ENCODE measurements around the gene USP5. TPM values are rescaled to one million over a fixed set of nuclear protein-coding genes. Genes with fewer than 3 reads are reported as not detected.

Gene USP5
- total and polyA plus RNA-seq, 2 of the 8 experiments (the other 6 are each of a cell fraction or from before 2014, with no cell fraction given): 66.5 to 148 TPM

DNA sequence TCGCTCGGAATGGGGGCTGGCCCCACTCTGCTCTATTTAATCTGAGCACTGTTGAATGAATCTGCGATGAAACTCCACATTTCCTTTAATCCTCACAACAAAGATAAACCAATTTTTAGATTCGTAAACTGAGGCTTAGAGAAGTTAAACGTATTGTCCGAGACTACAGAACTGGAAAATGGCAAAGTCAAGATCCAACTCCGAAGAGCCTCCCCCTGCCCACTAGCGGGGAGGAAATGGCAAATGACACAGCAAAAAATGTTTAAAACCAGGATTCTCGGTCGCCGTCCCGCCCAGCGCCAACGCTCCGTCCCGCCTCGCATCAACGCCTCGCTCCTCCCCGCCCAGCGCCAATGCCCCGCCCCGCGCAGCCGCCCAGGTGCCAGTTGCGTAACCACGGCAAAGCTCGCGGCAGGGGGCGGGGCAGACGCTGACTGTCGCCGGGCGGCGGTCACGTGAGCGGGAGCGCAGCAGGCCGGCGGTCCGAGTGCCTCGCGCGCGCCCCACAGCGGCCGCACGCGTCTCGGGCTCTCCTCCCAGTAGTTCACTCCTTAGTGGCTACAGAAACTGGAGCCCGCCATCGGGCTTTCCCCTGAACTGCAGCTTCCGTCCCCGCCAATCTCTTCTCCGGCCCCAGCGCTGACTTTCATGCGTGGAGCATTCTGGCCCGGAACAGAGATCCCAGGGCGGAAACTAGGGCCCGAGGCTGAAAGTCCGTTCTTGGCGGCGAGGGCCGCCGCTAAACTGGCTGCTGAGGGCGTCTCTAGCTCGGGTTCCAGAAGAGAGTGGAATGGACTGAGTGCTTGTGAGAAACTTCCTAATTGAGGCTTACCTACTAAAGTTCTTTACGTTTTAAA is 39.1 kb downstream of the USP5 start (continued):
- TF ChIP-seq TEAD4 (IDR thresholded peaks at IDR 0.05; ENCODE audit: low read depth, low read length) (peak; percentile 39; the same call in 1 of the 2 replicates), NRF1 (IDR thresholded peaks at IDR 0.05; ENCODE audit: low read depth, low read length) (peak; percentile 46), RXRA (IDR thresholded peaks at IDR 0.05; ENCODE audit: insufficient read depth, low read depth, low read length) (no peak), POU5F1 (IDR thresholded peaks at IDR 0.05; ENCODE audit: low read depth, low read length) (no peak), PHF8 (conservative IDR thresholded peaks at IDR 0.05; ENCODE audit: low read depth, low read length) (peak; percentile 38; the same call in 1 of the 2 replicates), SAP30 (IDR thresholded peaks at IDR 0.05; ENCODE audit: insufficient read depth, insufficient replicate concordance, low read length) (no peak), BACH1 (IDR thresholded peaks at IDR 0.05; ENCODE audit: low read length) (peak; percentile 95), JUN (IDR thresholded peaks at IDR 0.05; ENCODE audit: low read depth, low read length) (no peak), TAF7 (optimal IDR thresholded peaks at IDR 0.05; ENCODE audit: borderline replicate concordance, low read depth, low read length) (peak; percentile 82), RBBP5 (IDR thresholded peaks at IDR 0.05; ENCODE audit: borderline replicate concordance, low read depth, low read length) (peak; percentile 35; the same call in 1 of the 2 replicates), CEBPB (IDR thresholded peaks at IDR 0.05; ENCODE audit: low read depth, low read length) (peak; percentile 100), KDM5A (IDR thresholded peaks at IDR 0.05; ENCODE audit: low read length) (no peak), ZNF274 (IDR thresholded peaks at IDR 0.05; ENCODE audit: borderline replicate concordance, extremely low read depth, low read length) (no peak), BCL11A (IDR thresholded peaks at IDR 0.05; ENCODE audit: low read depth in 2 of 2, low read length in 2 of 2) (no peak), SRF (IDR thresholded peaks at IDR 0.05; ENCODE audit: low read depth, low read length) (no peak), CBX5 (IDR thresholded peaks at IDR 0.05; ENCODE audit: low read depth, low read length) (no peak), TBP (IDR thresholded peaks at IDR 0.05; ENCODE audit: low read depth, low read length) (peak; percentile 92)
- TF ChIP-seq, protein P1, sequence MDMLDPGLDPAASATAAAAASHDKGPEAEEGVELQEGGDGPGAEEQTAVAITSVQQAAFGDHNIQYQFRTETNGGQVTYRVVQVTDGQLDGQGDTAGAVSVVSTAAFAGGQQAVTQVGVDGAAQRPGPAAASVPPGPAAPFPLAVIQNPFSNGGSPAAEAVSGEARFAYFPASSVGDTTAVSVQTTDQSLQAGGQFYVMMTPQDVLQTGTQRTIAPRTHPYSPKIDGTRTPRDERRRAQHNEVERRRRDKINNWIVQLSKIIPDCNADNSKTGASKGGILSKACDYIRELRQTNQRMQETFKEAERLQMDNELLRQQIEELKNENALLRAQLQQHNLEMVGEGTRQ (IDR thresholded peaks at IDR 0.05; ENCODE audit: low read length): peak; percentile 96
- TF ChIP-seq, protein P2, sequence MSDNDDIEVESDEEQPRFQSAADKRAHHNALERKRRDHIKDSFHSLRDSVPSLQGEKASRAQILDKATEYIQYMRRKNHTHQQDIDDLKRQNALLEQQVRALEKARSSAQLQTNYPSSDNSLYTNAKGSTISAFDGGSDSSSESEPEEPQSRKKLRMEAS (IDR thresholded peaks at IDR 0.05): peak; percentile 89
- TF ChIP-seq, protein P3, sequence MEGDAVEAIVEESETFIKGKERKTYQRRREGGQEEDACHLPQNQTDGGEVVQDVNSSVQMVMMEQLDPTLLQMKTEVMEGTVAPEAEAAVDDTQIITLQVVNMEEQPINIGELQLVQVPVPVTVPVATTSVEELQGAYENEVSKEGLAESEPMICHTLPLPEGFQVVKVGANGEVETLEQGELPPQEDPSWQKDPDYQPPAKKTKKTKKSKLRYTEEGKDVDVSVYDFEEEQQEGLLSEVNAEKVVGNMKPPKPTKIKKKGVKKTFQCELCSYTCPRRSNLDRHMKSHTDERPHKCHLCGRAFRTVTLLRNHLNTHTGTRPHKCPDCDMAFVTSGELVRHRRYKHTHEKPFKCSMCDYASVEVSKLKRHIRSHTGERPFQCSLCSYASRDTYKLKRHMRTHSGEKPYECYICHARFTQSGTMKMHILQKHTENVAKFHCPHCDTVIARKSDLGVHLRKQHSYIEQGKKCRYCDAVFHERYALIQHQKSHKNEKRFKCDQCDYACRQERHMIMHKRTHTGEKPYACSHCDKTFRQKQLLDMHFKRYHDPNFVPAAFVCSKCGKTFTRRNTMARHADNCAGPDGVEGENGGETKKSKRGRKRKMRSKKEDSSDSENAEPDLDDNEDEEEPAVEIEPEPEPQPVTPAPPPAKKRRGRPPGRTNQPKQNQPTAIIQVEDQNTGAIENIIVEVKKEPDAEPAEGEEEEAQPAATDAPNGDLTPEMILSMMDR (IDR thresholded peaks at IDR 0.05; ENCODE audit: control extremely low read depth in 1 of 3, insufficient read depth in 1 of 3, low read depth in 1 of 3, low read length in 3 of 3): peak; percentile 72 to 96 (median 78)

Data from H1 (cell line).